HG02642 (cell line): ENCODE measurements around the gene CFDP1.

Experiments used
- ATAC-seq: cut with Tn5 transposase; IDR thresholded peaks from one replicate; pipeline ENCODE4 v1.9.1; 2021; ENCODE audit warnings: mild to moderate bottlenecking; ENCODE audit not compliant: unreplicated experiment, poor library complexity

CFDP1 gene

DNA sequence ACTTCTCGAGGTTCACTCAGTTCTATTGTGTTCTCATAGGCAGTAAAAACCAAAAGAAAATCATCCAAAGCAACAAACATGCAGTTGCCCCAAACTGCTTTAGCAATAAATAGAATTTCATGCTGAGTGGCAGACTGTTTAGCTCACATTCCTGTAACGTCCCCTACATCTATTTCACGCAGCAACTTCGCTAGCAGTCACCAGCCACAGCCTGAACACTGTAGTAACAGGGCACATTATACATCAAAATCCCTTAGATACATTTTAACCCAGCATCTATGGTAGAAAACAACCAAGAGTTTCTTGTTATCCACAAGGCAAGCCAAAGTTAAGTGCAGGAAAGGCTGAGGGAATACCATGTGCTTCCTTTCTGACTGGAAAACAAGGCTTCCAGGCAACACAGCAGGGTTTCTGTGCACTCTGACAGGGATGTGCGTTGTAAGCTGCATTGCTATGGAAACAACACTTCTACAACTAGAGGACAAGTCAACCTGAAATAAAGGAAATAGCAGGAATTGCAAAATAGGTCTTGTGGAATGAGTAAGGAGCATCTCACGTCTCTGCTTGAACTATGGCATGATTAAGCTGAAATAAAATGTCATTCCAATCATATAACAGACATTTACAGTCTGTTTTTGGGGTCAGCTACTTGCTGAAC, 55.4 kb downstream of the CFDP1 start:
- no peak for ATAC-seq

DNA sequence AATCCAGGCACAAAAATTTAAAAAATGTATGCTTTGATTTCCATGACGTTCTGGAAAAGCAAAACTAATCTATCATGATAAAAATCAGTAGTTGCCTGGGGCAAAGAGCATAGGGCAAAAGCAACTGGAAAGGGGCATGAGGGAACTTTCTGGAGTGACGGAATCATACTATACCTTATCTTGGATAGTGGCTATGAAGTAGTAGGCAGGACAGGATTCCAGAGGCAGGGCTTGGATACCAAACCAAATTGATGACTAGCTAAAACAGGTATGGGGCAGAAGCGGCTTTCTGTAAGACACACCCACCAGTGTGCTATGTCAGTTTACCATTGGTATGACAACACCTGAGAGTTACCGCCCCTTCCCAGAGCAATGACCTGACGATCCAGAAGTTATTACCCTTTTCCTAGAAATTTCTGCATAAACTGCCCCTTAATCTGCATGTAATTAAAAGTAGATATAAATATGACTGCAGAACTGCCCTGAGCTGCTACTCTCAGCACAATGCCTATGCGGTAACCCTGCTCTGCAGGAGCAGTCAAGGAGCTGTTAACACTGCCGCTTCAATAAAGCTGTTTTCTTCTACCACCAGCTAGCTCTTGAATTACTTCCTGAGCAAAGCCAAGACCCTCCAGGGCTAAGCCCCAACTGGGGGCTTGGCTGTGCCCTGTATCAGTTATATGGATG, 56.7 kb downstream of the CFDP1 start:
- no peak for ATAC-seq

DNA sequence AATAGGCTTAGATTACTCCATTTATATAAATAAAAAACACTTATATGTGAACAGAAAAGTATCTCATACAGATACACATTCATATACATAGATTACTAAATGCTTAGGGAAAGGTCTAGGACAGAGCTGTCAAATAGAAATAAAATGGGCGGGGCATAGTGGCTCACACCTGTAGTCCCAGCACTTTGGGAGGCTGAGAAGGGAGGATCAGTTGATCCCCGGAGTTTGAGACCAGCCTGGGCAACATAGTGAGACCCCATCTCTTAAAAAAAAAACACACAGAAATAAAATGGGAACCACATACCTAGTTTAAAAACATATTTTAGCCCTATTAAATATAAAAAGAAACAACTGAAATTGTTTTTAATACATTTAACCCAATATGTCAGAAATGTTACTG, 58.9 kb downstream of the CFDP1 start:
- no peak for ATAC-seq

GRCh38 chr16:75372236-75372856, 61.0 kb downstream of the CFDP1 start:
- no peak for ATAC-seq

DNA sequence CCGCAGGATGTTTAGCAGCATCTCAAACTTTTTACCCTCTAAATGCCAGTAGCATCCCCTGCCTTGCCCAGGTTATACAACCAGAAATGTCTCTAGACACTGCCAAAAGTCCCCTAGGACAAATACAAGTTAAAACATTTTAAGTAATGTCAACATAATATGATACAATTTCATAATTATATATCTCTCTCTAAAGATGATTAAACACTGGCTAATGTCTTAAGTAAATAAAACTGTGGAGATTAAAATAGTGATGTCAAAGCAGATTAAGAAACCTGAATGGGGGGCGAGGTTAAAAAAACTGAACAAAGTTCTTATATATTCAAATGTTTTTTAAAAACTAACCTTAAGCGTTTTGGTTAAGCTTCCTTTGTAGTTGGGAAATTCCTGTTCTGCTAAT, 62.1 kb downstream of the CFDP1 start:
- ATAC-seq: no peak

DNA sequence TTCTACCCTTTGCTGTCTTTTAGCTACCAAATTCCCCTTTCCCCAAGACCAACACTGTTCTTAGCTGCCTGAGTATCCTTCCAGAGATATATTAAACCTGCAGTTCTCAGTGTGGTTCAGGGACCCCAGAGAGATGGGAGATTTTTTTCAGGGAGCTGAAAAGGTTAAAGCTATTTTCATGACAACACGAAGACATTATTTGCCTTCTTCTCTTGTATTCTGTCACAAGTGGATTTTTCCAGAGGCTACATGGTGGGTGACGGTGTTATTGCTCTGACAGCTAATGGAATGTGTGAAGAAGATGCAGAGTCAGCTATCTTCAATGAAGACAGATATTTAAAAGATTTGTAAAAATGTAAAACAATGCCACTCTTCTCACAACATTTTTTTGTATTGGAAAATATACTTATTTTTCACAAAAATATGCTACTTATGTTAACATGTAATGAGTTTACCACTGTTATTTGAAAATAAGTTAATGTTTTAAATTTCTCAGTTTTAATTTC, 69.0 kb downstream of the CFDP1 start:
- no peak for ATAC-seq

- no peak for ATAC-seq
Observed at GRCh38 chr16:75362846-75363245, 70.5 kb downstream of the CFDP1 start.

DNA sequence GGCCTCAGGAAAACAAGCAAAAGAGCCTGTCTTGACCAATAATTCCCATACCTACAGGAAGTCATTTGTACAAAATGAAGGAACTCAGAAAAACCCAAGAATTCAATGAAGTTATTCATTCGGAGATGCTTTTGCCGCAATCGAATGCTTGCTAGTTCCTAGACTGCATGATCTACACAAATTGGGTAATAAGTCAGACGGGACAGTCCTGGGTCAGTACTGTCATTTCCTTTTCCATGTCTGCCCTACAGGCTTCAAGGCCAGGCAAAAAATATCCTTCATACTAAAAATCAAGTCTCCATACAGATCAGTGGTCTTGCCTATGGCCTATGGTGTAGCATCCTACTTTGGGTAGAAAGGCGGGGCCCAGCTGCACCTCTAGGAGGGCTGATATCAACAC, 71.4 kb downstream of the CFDP1 start:
- ATAC-seq: no peak

GRCh38 chr16:75354170-75354569, 79.1 kb downstream of the CFDP1 start:
- no peak for ATAC-seq

DNA sequence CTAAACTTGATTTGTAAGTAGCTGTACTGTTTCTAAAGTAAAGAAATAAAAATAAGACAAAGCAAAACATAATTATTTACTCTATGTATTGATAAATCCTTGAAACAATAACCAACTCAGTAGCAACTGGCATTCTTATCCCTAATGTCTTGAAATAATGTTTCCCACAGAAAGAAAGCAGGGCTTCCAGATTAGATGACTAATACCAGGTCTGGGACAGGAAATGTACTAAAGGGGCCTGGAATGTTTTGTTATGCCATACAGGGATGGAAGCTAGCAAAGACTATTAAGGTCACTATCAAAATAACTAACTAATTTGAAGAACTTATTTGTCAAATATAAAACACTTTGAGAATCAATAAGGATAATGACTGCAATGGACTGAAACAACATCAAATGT, 82.1 kb downstream of the CFDP1 start:
- no peak for ATAC-seq

DNA sequence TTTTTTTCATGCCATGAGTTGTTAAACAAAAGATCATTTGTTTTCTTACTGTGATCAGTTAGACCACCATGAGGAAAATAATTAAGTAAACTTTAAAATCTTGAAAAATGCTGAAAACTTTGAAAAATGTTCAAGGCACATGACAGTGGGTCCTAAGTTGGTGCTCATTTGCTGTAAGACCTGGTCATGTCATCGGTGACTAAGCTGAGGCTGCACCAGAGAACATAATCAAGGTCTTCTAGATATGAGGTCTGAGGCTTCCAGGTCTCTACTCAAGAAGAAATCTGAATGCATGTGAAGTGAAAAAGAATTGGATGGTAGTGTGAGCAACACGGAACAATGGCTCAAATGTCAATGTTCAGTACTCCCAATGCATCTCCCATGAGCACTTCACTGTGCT, 87.6 kb downstream of the CFDP1 start:
- no peak for ATAC-seq

DNA sequence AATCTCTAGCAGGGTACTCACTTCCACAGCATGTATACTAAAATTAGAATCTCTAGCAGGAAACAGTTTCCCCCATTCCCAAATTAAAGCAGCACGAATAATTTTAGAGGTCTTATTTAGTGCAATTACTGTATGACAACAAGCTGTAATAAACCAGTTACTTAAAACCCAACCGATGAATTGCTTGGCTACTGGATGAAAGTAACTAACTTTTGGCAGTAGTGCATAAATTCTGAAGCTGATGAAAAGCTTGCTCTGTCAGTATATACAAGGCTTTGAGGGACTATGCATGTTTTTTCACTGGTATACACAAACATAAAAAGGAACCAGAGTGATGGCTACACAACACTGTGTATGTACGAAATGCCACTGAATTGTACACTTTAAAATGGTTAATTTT, 89.4 kb downstream of the CFDP1 start:
- ATAC-seq: no peak

DNA sequence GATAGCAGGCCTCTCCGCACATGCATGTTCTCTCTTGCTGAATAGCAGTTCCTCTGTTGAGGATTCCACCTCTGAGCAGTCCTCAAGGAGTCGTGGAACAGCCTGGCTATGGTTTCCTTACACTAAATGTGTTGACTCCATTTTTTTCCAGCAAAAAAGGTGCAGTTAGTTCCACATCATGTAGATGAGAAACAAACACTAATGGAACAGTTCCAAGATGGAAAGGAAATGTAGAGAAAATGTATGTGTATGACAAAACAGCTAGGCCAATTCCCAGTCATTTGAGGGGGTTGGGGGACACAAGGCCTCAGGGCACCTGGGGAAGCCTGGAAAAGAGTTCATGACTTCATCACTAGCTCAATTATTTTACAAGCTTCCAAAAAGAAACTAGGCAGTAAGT, 90.0 kb downstream of the CFDP1 start:
- ATAC-seq: no peak

DNA sequence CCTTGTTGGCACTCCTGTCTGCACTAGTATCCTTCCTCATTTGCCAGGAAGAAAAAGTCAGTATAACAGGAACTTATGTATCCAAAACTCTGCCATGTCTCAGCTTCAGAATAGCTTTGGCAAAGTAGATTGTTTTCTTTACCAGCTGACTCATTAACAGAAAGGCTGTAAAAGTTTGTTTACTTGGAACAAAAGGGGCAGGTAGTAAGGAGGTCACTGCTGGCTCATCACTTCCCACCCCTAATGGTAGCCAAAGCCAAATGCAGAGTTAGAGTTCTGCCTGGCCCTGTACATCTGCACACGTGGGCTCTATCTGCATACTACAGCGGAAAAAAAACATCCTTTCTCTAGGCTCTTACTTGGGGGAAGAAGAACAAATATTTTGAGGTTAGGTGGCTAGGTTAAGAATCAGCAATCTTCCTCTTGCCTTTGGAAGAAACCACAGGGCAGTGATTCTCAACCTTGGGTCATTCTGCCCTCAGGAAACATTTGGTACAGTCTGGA, 90.9 kb downstream of the CFDP1 start:
- ATAC-seq: no peak

GRCh38 chr16:75341564-75342307, 91.6 kb downstream of the CFDP1 start:
- ATAC-seq: no peak

GRCh38 chr16:75340741-75341491, 92.4 kb downstream of the CFDP1 start:
- no peak for ATAC-seq

GRCh38 chr16:75337430-75337829, 95.9 kb downstream of the CFDP1 start:
- no peak for ATAC-seq

- ATAC-seq: no peak
Observed at GRCh38 chr16:75336521-75336920, 96.8 kb downstream of the CFDP1 start.

- no peak for ATAC-seq
Observed at GRCh38 chr16:75333721-75334163, 99.6 kb downstream of the CFDP1 start.

GRCh38 chr16:75329943-75330342, 103.4 kb downstream of the CFDP1 start:
- ATAC-seq: no peak
